Astrocyte (in vitro differentiated cells and primary cell): ENCODE results near the gene ITPR2.

Experiments used
- EZH2 ChIP-seq: IDR thresholded peaks from 2 replicates; pipeline ENCODE4 v1.6.1; 2012; ENCODE audit warnings: mild to moderate bottlenecking, low read length, inconsistent platforms; ENCODE audit not compliant: insufficient read depth
- TF ChIP-seq, protein P1 (sequence below): IDR thresholded peaks from 2 replicates; pipeline ENCODE4 v1.5.1; 2011; ENCODE audit warnings: low read depth, mild to moderate bottlenecking, inconsistent platforms, low read length, moderate library complexity; ENCODE audit not compliant: insufficient read depth

DNA sequence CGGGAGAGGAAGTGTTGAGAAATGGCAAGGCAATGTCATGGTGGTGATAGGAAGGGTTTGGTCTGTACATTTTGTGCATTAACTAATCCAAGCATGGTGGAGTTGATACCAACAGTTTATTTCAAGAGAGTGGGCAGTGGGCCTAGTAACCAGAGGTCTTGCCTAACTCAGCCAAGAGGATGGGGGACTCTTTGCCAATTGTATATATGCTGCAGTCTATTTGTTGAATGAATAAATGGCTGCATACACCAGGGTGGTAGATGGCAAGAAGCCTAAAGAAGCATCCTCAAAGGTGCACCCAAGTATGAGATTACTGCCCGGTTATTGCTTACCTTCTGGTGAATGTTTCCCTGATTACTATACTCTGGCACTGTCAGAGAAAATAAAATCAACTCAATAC is 295.9 kb downstream of the ITPR2 start:
- TF ChIP-seq, protein P1, sequence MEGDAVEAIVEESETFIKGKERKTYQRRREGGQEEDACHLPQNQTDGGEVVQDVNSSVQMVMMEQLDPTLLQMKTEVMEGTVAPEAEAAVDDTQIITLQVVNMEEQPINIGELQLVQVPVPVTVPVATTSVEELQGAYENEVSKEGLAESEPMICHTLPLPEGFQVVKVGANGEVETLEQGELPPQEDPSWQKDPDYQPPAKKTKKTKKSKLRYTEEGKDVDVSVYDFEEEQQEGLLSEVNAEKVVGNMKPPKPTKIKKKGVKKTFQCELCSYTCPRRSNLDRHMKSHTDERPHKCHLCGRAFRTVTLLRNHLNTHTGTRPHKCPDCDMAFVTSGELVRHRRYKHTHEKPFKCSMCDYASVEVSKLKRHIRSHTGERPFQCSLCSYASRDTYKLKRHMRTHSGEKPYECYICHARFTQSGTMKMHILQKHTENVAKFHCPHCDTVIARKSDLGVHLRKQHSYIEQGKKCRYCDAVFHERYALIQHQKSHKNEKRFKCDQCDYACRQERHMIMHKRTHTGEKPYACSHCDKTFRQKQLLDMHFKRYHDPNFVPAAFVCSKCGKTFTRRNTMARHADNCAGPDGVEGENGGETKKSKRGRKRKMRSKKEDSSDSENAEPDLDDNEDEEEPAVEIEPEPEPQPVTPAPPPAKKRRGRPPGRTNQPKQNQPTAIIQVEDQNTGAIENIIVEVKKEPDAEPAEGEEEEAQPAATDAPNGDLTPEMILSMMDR, result no peak
- no peak for TF ChIP-seq EZH2
